ENCODE data around the gene SHISA9.
"Not testable (repeated sequence)": the region's sequence is repeated elsewhere in the genome, so short reads cannot be mapped to it uniquely, and the experiment has no call there.

Gene SHISA9

DNA sequence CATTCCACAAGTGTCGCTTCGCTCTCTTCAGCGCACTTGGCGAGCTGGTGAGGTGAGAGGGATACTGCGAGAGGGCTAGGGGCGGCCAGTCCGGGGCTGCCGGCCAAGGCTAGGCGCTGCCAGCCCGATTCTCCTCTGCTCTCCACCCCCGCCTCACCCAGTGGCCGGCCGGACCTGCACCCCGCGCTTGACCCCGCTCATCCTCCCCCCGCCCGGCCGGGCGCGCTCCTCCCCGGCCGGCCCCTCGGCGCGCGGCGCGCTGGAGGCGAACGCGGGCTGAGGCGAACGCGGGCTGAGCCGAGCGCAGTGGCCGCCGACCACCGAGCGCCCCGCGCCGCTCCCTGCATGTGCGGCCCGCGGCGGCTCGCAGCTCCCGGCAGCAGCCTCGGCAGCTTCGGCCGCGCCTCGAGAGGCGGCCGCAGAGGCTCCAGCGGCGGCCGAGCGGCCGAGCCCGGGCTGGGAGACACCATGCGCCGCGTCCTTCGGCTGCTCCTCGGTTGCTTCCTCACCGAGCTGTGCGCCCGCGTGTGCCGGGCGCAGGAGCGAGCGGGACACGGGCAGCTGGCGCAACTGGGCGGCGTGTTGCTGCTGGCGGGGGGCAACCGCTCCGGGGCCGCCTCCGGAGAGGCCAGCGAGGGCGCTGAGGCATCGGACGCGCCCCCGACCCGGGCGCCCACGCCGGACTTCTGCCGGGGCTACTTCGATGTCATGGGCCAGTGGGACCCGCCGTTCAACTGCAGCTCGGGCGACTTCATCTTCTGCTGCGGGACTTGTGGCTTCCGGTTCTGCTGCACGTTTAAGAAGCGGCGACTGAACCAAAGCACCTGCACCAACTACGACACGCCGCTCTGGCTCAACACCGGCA lies at the start of gene SHISA9:
TSS of gene SHISA9 (plus strand) at position 2 of the 865 bp plus-strand sequence.
- peaks cover 18% of the 10 kb centered on the region for H3K36me3 ChIP-seq (ENCODE audit: insufficient read depth, insufficient read length, low read length)
- H3K9ac ChIP-seq (ENCODE audit: insufficient read length, low read depth): peak within 1 kb of the TSS; percentile 84
- H3K9me3 ChIP-seq (ENCODE audit: insufficient read depth, low read length): no peaks in the 10 kb centered on the region
- TF ChIP-seq ZNF274 (IDR thresholded peaks at IDR 0.05; ENCODE audit: low read depth, low read length): no peak
- no peak for TF ChIP-seq YY1 (IDR thresholded peaks at IDR 0.05; ENCODE audit: insufficient read depth, insufficient read length)
- peak; percentile 68 for TF ChIP-seq SUZ12 (IDR thresholded peaks at IDR 0.05; ENCODE audit: extremely low read depth, insufficient read depth, insufficient read length)
- peaks cover 33% of the 10 kb centered on the region for H3K27me3 ChIP-seq (ENCODE audit: insufficient read depth, insufficient read length)
- H3K4me3 ChIP-seq (ENCODE audit: insufficient read length, low read depth): peak within 1 kb of the TSS; percentile 86
- DNase-seq (ENCODE audit: low read depth, low spot score): no peak
- H3K4me1 ChIP-seq (ENCODE audit: insufficient read depth, insufficient read length): no peaks in the 10 kb centered on the region

DNA sequence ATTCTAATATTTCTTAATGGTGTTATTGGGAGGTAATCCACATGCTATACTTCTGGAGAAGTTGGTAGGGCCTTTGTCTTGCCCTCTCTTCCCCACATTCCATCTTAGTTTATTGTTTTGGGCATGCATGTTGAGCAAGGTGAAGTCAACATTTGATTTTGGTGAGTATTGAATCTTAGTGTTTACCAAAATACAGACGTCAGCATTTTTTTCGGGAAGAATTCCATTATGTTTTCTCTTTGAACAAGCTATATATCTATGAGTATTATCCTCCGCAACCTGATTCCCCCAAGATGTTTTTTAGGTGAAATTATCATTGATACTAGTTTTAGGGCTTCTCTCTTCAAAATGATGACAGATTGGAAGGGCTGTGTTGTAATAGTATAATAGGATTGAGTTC lies 47.4 kb upstream of the SHISA9 start:
- H3K4me3 ChIP-seq (ENCODE audit: insufficient read length, low read depth): no peak overlapping the region
- H3K9ac ChIP-seq (ENCODE audit: insufficient read length, low read depth): no peak overlapping the region
- no peaks in the 10 kb centered on the region for H3K27me3 ChIP-seq (ENCODE audit: insufficient read depth, insufficient read length)

DNA sequence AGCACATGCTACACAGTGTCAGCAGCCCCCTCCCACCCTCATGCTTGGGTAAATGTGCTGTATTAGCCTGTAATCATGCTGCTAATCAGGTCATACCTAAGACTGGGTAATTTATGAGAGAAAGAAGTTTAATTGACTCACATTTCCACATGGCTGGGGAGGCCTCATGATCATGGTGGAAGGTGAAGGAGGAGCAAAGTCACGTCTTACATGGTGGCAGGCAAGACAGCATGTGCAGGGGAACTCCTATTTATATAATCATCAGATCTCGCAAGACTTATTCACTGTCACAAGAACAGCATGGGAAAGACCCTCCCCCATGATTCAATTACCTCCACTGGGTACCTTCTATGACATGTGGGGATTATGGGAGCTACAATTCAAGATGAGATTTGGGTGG lies 44.0 kb upstream of the SHISA9 start:
- not testable (repeated sequence) for DNase-seq (ENCODE audit: low read depth, low spot score); H3K27me3 ChIP-seq (ENCODE audit: insufficient read depth, insufficient read length); H3K4me1 ChIP-seq (ENCODE audit: insufficient read depth, insufficient read length); H3K9ac ChIP-seq (ENCODE audit: insufficient read length, low read depth); H3K4me3 ChIP-seq (ENCODE audit: insufficient read length, low read depth); H3K36me3 ChIP-seq (ENCODE audit: insufficient read depth, insufficient read length, low read length)
- peaks cover 13% of the 10 kb centered on the region for H3K9me3 ChIP-seq (ENCODE audit: insufficient read depth, low read length)

More for the DNA sequence above, 47.4 kb upstream of the SHISA9 start:
- no peak for DNase-seq (ENCODE audit: low read depth, low spot score)
- TF ChIP-seq YY1 (IDR thresholded peaks at IDR 0.05; ENCODE audit: insufficient read depth, insufficient read length) (no peak), ZNF274 (IDR thresholded peaks at IDR 0.05; ENCODE audit: low read depth, low read length) (no peak), SUZ12 (IDR thresholded peaks at IDR 0.05; ENCODE audit: extremely low read depth, insufficient read depth, insufficient read length) (no peak)
- Histone ChIP-seq H3K4me1 (ENCODE audit: insufficient read depth, insufficient read length) (no peaks in the 10 kb centered on the region), H3K36me3 (ENCODE audit: insufficient read depth, insufficient read length, low read length) (no peaks in the 10 kb centered on the region), H3K9me3 (ENCODE audit: insufficient read depth, low read length) (peaks cover 13% of the 10 kb centered on the region)

DNA sequence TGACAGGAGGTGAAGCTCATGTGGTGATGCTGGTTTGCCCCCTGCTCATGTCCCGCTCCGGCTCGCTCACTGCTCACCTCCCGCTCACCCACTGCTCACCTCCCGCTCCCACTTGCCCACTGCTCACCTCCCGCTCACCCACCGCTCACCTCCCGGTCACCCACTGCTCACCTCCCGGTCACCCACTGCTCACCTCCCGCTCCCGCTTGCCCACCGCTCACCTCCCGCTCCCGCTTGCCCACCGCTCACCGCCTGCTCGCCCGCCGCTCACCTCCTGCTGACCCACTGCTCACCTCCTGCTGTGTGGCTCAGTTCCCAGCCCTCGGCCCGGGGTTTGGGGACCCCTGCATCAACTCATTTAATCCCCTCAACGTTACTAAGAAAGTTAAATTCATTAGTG lies 39.1 kb upstream of the SHISA9 start:
- H3K4me3 ChIP-seq (ENCODE audit: insufficient read length, low read depth): no peak overlapping the region
- TF ChIP-seq ZNF274 (IDR thresholded peaks at IDR 0.05; ENCODE audit: low read depth, low read length) (no peak), SUZ12 (IDR thresholded peaks at IDR 0.05; ENCODE audit: extremely low read depth, insufficient read depth, insufficient read length) (no peak), YY1 (IDR thresholded peaks at IDR 0.05; ENCODE audit: insufficient read depth, insufficient read length) (no peak)

DNA sequence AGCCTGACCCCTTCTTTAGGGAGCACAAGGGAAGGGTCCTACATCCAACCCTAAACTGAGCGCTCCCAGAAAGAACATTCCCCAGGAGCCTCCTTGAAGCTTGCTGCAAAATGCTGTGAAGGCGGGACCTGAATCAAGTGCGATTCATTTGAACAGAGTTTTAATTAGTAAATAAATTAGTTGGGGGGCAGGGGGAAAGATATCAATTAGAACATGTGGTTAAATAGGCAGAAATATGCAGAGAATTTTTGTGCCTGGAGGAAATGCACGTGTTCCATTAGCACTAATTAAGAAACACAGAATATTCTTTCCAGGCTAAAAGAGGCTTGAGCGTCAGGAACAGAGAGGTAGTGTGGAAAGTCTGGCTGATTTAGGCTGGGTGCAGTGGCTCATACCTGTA lies 38.5 kb upstream of the SHISA9 start:
- no peak overlapping the region for H3K4me3 ChIP-seq (ENCODE audit: insufficient read length, low read depth)
- H3K27me3 ChIP-seq (ENCODE audit: insufficient read depth, insufficient read length): no peaks in the 10 kb centered on the region
- no peaks in the 10 kb centered on the region for H3K9me3 ChIP-seq (ENCODE audit: insufficient read depth, low read length)
- H3K9ac ChIP-seq (ENCODE audit: insufficient read length, low read depth): no peak overlapping the region
- no peaks in the 10 kb centered on the region for H3K4me1 ChIP-seq (ENCODE audit: insufficient read depth, insufficient read length)
- H3K36me3 ChIP-seq (ENCODE audit: insufficient read depth, insufficient read length, low read length): no peaks in the 10 kb centered on the region
- no peak for DNase-seq (ENCODE audit: low read depth, low spot score)
- TF ChIP-seq YY1 (IDR thresholded peaks at IDR 0.05; ENCODE audit: insufficient read depth, insufficient read length) (no peak), ZNF274 (IDR thresholded peaks at IDR 0.05; ENCODE audit: low read depth, low read length) (no peak), SUZ12 (IDR thresholded peaks at IDR 0.05; ENCODE audit: extremely low read depth, insufficient read depth, insufficient read length) (no peak)

More for the DNA sequence above, 39.1 kb upstream of the SHISA9 start:
- Histone ChIP-seq H3K36me3 (ENCODE audit: insufficient read depth, insufficient read length, low read length) (no peaks in the 10 kb centered on the region), H3K9me3 (ENCODE audit: insufficient read depth, low read length) (peaks cover 2% of the 10 kb centered on the region), H3K4me1 (ENCODE audit: insufficient read depth, insufficient read length) (no peaks in the 10 kb centered on the region), H3K27me3 (ENCODE audit: insufficient read depth, insufficient read length) (no peaks in the 10 kb centered on the region), H3K9ac (ENCODE audit: insufficient read length, low read depth) (no peak overlapping the region)
- no peak for DNase-seq (ENCODE audit: low read depth, low spot score)

DNA sequence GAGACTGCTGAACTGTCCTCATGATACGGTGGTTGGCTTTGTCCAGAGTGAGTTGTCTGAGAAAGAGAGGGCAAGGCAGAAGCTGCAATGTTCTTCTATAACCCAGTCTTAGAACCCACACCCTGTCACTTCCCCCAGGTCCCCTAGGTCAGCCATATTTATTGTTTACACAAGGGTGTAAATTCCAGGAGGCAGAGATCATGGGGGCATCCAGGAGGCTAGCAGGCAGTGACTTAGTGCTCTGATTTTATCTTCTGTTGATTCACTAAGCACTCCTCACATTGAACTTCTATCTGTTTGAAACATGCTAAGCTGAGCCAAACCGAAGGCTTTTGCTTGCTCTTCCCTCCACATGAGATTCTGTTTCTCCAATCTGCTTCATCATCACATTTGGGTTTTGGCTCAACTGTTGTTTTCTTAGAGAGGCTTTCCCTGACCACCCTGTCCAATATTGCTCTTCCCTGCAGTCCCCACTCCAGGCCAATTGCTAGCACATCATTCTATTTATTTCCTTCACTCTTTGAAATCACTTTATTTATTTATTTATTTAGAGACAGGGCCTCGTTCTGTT lies 34.3 kb upstream of the SHISA9 start:
- peaks cover 9% of the 10 kb centered on the region for H3K9me3 ChIP-seq (ENCODE audit: insufficient read depth, low read length)
- H3K4me1 ChIP-seq (ENCODE audit: insufficient read depth, insufficient read length): no peaks in the 10 kb centered on the region
- TF ChIP-seq YY1 (IDR thresholded peaks at IDR 0.05; ENCODE audit: insufficient read depth, insufficient read length) (no peak), ZNF274 (IDR thresholded peaks at IDR 0.05; ENCODE audit: low read depth, low read length) (no peak), SUZ12 (IDR thresholded peaks at IDR 0.05; ENCODE audit: extremely low read depth, insufficient read depth, insufficient read length) (no peak)
- no peak overlapping the region for H3K9ac ChIP-seq (ENCODE audit: insufficient read length, low read depth)
- no peak for DNase-seq (ENCODE audit: low read depth, low spot score)
- no peaks in the 10 kb centered on the region for H3K27me3 ChIP-seq (ENCODE audit: insufficient read depth, insufficient read length)
- no peak overlapping the region for H3K4me3 ChIP-seq (ENCODE audit: insufficient read length, low read depth)
- no peaks in the 10 kb centered on the region for H3K36me3 ChIP-seq (ENCODE audit: insufficient read depth, insufficient read length, low read length)

DNA sequence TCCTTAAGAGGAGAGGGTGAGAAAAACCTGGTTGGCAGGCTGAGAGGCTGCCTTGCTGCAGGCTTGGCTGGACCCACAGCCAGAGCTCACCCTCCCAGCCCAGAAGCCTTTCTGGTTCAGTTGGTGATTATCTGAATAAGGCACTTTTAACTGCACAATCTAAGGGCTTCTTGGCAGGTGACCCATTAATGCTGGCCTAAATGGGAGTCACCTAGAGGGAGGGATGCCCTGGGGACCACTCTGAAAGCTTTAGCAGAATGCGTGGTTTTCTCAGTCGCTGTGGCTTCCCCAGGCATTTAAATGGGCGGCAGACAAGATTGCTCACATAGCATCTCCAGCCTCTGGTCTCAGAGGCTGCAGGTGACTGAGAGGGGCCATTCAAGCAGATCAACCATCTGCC lies 33.2 kb upstream of the SHISA9 start:
- no peak overlapping the region for H3K9ac ChIP-seq (ENCODE audit: insufficient read length, low read depth)
- H3K27me3 ChIP-seq (ENCODE audit: insufficient read depth, insufficient read length): no peaks in the 10 kb centered on the region
- peak; percentile 8 for DNase-seq (ENCODE audit: low read depth, low spot score)
- no peak overlapping the region for H3K4me3 ChIP-seq (ENCODE audit: insufficient read length, low read depth)
- H3K36me3 ChIP-seq (ENCODE audit: insufficient read depth, insufficient read length, low read length): no peaks in the 10 kb centered on the region
- peaks cover 9% of the 10 kb centered on the region for H3K9me3 ChIP-seq (ENCODE audit: insufficient read depth, low read length)
- no peaks in the 10 kb centered on the region for H3K4me1 ChIP-seq (ENCODE audit: insufficient read depth, insufficient read length)
- no peak for TF ChIP-seq SUZ12 (IDR thresholded peaks at IDR 0.05; ENCODE audit: extremely low read depth, insufficient read depth, insufficient read length)
- no peak for TF ChIP-seq YY1 (IDR thresholded peaks at IDR 0.05; ENCODE audit: insufficient read depth, insufficient read length)
- no peak for TF ChIP-seq ZNF274 (IDR thresholded peaks at IDR 0.05; ENCODE audit: low read depth, low read length)
